Coronary artery (tissue), 2 donors: ENCODE results near the gene TMEM165.

Experiments
- DNase-seq: peaks from one replicate; pipeline ENCODE4 v3.0.0-alpha.2; 2017; ENCODE audit warnings: low spot score
- H3K27ac ChIP-seq, 2 donors: fragments of 200-600 bp; sonication (generic); one replicate each; pipeline ENCODE4 v1.5.1; 2016 to 2019
- H3K4me3 ChIP-seq: fragments of 200-600 bp; sonication (generic); 2 replicates; pipeline ENCODE4 v1.5.1; 2016; ENCODE audit warnings: mild to moderate bottlenecking, moderate library complexity
- TF ChIP-seq, protein P1 (sequence below): fragments of 200-600 bp; sonication (generic); IDR thresholded peaks from one replicate; pipeline ENCODE4 v1.5.1; 2019; ENCODE audit warnings: antibody characterized with exemption

The TMEM165 gene

DNA sequence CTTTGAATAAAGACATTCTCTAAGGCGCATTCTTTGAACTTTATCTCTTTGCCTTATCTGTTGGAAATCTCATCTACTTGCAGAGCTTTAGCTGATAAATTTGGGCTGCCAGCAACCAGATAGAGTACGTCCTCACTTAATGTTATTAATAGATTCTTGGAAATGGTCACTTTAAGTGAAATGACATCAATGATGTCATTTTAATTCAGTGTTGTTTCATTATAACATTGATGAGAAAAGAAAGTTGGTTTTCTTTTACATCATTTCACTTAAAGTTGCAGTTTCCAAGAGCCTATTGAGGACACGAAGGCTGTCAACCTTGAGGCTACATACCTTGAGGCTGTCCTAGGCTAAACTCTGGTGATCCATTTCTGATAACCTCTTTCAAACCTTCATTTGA, 9.3 kb downstream of the TMEM165 start:
- Histone ChIP-seq H3K27ac (no peak overlapping the region), H3K4me3 (no peak overlapping the region)
- DNase-seq, result no peak
- TF ChIP-seq, protein P1, sequence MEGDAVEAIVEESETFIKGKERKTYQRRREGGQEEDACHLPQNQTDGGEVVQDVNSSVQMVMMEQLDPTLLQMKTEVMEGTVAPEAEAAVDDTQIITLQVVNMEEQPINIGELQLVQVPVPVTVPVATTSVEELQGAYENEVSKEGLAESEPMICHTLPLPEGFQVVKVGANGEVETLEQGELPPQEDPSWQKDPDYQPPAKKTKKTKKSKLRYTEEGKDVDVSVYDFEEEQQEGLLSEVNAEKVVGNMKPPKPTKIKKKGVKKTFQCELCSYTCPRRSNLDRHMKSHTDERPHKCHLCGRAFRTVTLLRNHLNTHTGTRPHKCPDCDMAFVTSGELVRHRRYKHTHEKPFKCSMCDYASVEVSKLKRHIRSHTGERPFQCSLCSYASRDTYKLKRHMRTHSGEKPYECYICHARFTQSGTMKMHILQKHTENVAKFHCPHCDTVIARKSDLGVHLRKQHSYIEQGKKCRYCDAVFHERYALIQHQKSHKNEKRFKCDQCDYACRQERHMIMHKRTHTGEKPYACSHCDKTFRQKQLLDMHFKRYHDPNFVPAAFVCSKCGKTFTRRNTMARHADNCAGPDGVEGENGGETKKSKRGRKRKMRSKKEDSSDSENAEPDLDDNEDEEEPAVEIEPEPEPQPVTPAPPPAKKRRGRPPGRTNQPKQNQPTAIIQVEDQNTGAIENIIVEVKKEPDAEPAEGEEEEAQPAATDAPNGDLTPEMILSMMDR, result no peak

GRCh38 chr4:55406545-55406944, 10.8 kb downstream of the TMEM165 start:
- TF ChIP-seq, protein P1, result no peak
- no peak for DNase-seq
- no peak overlapping the region for H3K27ac ChIP-seq
- no peak overlapping the region for H3K4me3 ChIP-seq

DNA sequence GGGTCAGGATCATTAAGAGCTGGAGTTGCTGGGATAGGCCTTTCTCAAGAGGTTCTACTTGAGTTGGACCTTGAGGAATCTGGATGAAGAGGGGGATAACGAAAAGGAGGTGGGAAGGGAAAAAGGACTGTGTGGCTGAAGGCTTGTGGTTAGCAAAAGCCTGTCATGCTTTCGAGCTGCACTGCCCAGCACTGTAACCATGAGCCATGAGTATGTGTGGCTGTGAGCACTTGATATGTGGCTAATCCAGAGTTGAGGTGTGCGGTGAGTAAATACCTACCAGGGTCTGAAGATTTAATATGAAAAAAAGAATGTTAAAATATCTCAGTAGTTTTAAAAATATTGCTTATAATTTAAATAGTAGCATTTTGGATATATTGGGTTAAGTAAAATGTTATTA, 11.4 kb downstream of the TMEM165 start:
- Histone ChIP-seq H3K4me3 (no peak overlapping the region), H3K27ac (no peak overlapping the region)
- DNase-seq, result no peak
- TF ChIP-seq, protein P1, result no peak

GRCh38 chr4:55407764-55408163, 12.0 kb downstream of the TMEM165 start:
- TF ChIP-seq, protein P1, result no peak
- no peak overlapping the region for H3K4me3 ChIP-seq
- no peak overlapping the region for H3K27ac ChIP-seq
- DNase-seq, result no peak

DNA sequence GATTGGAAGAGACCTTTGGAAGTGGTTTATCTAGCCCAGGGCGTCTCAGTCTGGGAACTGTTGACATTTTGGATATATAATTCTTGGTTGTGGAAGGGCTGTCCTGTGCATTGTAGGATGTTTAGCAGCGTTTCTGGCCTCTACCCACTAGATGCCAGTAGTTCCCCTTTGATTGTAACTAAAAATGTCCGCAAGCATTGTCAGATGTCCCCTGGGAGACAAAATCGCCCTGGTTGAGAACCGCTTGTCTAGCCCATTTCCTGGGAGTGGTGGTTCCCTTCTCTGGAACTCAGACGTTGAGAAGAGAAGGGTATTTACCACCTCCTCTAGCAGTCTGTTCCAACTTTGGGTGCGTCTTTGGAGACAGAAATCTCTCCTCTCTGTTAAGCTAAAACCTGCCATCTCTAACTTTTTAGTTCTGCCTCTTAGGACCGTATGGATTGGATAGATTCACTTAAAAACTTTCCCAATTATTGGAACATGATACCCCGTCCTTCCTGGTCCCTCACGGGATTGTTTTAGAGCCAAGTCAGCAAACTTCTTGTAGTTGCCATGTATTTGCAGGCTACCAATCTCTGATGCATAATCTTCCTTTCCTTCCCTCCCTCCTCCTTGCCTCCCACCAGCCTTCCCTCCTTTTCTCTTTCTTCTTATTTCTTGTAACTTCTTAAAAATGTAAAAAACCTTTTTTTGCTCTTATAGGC, 13.9 kb downstream of the TMEM165 start:
- no peak for DNase-seq
- Histone ChIP-seq H3K4me3 (peak overlapping the region; percentile 40), H3K27ac (peak overlapping the region; percentile 60 to 68)
- TF ChIP-seq, protein P1, result peak; percentile 24

DNA sequence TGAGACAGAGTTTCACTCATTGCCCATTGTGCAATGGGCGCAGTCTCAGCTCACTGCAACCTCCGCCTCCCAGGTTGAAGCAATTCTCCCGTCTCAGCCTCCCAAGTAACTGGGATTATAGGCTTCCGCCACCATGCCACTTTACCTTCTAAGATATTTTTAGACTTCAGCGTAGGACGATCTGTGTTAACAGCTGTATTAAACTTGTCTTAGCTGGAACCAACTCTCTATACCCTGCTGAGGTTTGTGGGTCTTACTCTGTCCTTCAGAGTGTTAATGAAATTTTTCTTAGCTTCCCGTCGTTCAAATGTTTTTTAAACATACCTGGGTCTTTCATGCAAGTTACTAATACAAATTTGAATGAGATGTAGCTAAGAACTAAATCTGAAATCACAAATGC, 14.7 kb downstream of the TMEM165 start:
- TF ChIP-seq, protein P1, result no peak
- H3K27ac ChIP-seq, result peak overlapping the region in 1 of 2 donors; percentile 68
- no peak overlapping the region for H3K4me3 ChIP-seq
- no peak for DNase-seq

DNA sequence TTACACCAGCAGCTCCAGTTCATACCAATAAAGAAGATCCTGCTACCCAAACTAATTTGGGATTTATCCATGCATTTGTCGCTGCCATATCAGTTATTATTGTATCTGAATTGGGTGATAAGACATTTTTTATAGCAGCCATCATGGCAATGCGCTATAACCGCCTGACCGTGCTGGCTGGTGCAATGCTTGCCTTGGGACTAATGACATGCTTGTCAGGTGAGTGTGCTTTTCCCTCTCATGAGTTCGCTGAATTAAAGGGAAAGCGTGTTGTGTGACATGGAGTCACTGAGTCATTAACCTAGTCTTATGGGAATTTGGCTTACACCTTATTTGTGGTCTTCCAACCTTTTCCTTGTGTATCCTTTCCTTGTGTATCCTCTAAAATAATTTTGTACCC, 15.9 kb downstream of the TMEM165 start:
- Histone ChIP-seq H3K27ac (no peak overlapping the region), H3K4me3 (no peak overlapping the region)
- no peak for DNase-seq
- TF ChIP-seq, protein P1, result no peak
